NCI-H345 treated with DMSO at 0.1 percent for 48 hours (cell line): ENCODE results near the gene SPAG6.
"Not testable (repeated sequence)": the region's sequence is repeated elsewhere in the genome, so short reads cannot be mapped to it uniquely, and the experiment has no call there.

Source experiments
- DNase-seq: peaks from one replicate; lab custom pipeline; 2025; ENCODE audit not compliant: unreplicated experiment; lab: John Stamatoyannopoulos, UW

Gene SPAG6

GRCh38 chr10:22370320-22370719 lies 25.0 kb downstream of the SPAG6 start:
- no peak for DNase-seq

- no peak for DNase-seq
Observed at GRCh38 chr10:22372298-22372697, 27.0 kb downstream of the SPAG6 start.

DNA sequence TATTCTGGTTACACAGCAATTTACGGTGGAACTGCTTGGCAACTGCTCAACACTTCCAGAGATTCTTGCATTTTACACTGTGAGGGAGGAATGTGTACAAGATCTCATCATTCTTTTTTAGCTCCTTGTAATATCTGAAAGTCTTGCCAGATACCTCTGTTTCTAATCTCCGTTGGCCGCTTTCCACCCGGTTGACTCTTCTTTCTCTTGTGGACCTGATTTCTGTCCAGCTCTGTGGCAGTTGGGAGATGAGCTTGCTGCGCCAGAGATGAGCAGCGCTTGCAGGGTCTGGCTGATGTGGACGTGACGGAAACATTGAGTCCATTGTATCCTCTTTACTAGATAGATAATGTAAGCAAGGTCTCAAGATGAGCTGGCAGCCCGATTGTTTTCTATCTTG lies 27.6 kb downstream of the SPAG6 start:
- no peak for DNase-seq

DNA sequence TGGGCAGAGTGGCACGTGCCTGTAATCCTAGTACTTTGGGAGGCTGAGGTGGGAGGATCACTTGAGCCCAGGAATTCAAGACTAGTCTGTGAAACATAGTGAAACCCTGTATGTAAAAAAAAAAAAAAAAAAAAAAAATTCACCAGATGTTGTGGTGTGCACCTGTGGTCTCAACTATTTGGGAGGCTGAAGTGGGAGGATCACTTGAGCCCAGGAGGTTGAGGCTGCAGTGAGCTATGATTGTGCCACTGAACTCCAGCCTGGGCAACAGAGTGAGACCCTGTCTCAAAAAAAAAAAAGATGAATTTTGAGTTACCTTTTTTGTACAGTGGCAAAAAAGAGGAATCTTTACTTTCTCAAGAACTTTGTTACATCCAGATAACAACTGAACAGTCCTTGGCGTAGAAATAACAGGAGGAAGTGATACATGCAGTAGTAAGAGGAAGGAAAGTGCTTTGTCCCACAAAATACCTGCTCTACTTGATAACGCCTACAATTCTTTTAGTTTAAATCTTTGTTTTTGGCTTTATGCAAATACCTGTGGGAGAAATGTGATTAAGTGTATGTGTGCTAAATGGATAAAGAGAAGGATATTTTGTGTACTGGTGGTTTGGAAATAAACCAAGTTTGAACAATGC lies 29.3 kb downstream of the SPAG6 start:
- DNase-seq, result no peak

- DNase-seq, result no peak
Observed at GRCh38 chr10:22379059-22379458, 33.8 kb downstream of the SPAG6 start.

DNA sequence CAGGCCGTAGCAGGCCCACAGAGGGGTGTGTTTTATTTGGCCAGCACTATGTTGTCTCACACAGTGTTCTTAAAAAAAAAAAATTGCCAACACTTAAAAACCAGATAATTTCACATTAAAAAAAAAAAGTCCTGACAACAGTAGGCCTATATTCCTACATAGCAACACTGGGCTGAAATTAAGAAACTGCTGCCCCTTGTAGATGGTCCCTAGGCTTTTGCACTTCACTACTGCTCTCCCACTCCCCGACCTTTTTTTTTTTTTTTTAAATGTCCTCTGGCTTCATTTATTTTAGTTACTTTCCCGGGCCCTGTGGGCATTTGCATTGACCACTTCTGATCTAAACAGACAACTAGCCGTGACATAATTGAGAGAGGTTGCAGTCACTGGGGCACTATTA lies 36.0 kb downstream of the SPAG6 start:
- DNase-seq, result no peak

DNA sequence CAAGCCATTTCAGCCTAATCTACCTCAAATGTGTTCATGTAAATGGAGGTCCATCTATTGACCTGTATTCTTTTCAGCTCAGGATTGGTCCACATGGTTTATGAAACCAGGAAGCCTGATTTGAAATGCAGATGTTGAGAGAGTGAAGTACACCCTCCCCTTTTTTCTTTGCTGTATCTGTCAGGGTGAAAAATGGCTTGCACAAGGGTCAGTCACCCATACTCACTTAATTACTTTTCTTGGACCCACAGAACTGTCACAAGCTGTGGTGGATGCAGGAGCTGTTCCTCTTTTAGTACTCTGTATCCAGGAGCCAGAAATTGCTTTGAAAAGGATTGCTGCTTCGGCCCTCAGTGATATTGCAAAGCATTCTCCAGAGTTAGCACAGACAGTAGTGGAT lies 41.2 kb downstream of the SPAG6 start:
- no peak for DNase-seq

DNA sequence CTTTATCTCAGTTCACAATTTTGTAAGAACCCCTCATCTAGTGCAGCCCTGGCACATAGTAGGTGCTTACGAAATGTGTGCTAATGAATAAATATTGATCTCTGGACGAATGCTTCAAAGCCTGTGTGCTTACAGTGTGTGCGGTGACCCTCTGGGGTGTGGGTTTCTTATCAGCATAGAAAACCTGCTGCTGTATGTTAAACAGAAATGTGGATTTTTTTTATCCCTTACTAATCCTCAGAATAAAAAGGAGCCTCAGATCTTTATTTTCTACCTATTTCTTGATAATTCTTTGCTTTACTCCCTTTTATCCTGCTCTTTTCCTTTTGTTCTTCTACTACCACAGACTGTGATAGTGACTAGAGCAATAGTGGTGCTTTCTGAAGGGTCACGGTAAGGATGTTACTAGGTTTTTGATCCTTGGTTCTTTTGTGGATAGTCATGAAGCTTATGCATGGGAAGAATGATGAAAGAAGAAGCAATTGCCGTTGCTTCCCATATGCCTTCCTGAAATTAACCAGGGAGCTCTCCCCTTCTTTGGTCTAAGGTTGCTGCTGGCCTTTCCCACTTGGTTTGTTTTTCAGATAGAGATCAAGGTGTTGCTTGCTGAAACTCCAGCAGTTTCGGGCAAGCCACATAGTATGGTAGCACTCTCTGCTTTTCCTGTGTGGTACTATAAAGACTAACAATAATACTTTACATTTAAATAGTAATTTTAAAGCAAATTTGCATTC lies 44.7 kb downstream of the SPAG6 start:
- DNase-seq, result no peak

DNA sequence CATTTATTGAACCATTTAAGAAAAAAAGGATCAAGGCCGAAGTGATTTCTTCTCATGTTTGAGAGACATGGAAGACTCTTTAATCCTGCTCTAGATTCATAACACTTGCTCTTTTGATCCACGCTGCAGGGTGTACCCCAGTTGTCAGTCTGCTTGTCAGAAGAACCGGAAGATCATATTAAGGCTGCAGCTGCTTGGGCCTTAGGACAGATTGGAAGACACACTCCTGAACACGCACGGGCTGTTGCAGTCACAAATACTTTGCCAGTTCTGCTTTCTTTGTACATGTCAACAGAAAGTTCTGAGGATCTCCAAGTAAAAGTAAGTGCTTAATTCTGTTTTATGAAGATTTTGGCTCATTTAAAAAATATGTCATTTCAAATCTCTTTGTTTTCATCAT lies 46.3 kb downstream of the SPAG6 start:
- DNase-seq, result no peak

DNA sequence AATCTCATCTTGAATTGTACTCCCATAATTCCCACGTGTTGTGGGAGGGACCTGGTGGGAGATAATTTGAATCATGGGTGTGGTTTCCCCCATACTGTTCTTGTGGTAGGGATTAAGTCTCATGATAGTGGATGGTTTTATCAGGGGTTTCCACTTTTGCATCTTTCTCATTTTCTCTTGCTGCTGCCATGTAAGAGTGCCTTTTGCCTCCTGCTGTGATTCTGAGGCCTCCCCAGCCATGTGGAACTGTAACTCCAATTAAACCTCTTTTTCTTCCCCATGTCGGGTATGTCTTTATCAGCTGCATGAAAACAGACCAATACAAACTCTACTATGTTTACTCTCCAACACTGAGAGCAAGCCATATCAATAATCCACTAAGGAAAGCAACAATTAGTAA lies 50.9 kb downstream of the SPAG6 start:
- DNase-seq, result not testable (repeated sequence)

- DNase-seq, result not testable (repeated sequence)
Observed at GRCh38 chr10:22406916-22407315, 61.6 kb downstream of the SPAG6 start.

DNA sequence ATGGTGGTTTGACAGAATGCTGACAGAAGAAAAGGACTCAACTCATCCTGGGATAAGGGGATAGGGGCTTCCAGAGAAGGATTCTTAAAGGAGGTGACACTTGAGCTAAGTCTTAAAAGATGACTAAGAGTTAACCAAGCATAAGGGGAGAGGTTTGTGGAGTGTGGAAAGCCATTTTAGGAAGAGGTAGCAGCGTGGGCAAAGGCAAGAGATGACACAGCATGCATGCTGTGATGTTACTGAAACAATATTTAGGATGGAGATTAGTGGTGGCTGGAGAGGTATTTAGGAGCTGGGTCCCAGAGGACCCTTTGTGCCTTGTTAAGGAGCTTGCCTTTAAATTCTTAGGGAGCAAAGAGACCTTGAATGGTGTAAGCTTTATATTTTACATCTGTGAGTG lies 65.1 kb downstream of the SPAG6 start:
- no peak for DNase-seq

GRCh38 chr10:22410846-22411245 lies 65.5 kb downstream of the SPAG6 start:
- no peak for DNase-seq

- DNase-seq, result no peak
Observed at GRCh38 chr10:22414146-22414545, 68.8 kb downstream of the SPAG6 start.

GRCh38 chr10:22415072-22415471 lies 69.8 kb downstream of the SPAG6 start:
- DNase-seq, result no peak

GRCh38 chr10:22417736-22418268 lies 72.5 kb downstream of the SPAG6 start:
- DNase-seq, result no peak

- DNase-seq, result no peak
Observed at GRCh38 chr10:22420787-22421517, 75.7 kb downstream of the SPAG6 start.

GRCh38 chr10:22426653-22427052 lies 81.4 kb downstream of the SPAG6 start:
- DNase-seq, result no peak

- no peak for DNase-seq
Observed at GRCh38 chr10:22427101-22427500, 81.8 kb downstream of the SPAG6 start.

DNA sequence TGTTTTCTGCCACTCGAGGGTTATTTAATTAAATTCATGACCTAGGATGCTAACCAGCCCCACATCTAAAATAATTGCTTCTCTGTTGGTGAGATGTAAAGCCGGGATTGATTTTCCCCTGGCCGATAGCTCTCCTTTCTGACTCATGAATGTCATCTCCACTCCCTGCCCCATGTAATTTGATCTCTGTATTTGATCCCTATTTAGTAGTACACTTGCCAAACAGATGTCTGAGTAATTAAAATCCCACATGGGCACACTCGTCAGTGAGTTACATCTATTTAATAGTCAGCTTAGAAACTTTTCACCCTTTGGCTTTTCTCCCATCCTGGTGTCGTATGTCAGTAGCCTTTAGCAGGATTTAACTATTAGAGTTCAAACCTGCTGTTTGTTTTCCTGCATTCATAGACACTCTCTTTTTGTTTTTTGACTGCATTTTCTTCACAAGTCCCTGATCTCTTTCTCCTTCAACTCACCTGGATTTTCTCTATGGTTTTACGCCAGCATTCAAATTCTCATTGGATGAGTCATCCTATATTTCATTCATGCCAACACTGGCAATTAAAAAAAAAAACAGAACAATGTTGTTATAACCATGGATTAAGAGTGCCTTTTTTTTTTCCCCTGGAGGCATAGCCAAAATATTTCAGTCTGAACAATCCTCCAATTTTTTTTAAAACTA lies 82.7 kb downstream of the SPAG6 start:
- peak; percentile 52 for DNase-seq

DNA sequence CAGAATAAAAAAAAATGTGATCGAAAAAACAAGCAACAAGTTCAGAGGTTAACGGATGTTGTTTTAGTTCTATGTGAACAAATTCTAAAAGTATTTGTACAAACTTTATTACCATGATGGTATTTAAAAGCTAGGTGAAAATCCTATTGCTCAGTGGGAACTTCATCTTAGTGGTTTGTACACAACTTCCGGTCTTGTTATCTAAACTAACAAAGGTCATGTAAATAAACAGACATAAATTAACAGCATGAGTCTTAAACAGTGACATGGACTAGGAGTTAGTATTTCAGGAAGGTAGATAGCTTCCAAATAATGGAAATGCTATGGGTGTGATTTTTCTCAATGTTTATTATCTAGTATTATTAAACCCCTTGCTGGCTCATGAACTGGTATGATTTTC lies 83.8 kb downstream of the SPAG6 start:
- DNase-seq, result no peak
